Thoracic aorta (tissue), 2 donors: Measurements from ENCODE around the gene SLC4A1AP. TPM values are rescaled to one million over a fixed set of nuclear protein-coding genes. Genes with fewer than 3 reads are reported as not detected.

Source experiments
- ATAC-seq: fragments of 150-250 bp; one replicate; pipeline ENCODE4 v1.8.0; 2017; ENCODE audit warnings: low read depth; ENCODE audit not compliant: insufficient number of reproducible peaks, low FRiP score
- DNase-seq: peaks from one replicate; pipeline ENCODE4 v3.0.0-alpha.2; 2020; ENCODE audit warnings: low spot score
- H3K27ac ChIP-seq, 2 donors: fragments of 200-600 bp; sonication (generic); 1 replicate in 1 of 2; 2 replicates in 1 of 2; pipeline ENCODE4 v1.5.1; 2016; ENCODE audit warnings: mild to moderate bottlenecking in 2 of 2, moderate library complexity in 2 of 2
- H3K27me3 ChIP-seq: fragments of 200-600 bp; sonication (generic); replicated peaks from 2 replicates; pipeline ENCODE4 v1.6.0; 2016; ENCODE audit warnings: mild to moderate bottlenecking; ENCODE audit not compliant: insufficient read depth
- H3K36me3 ChIP-seq: fragments of 200-600 bp; sonication (generic); one replicate; pipeline ENCODE4 v1.5.1; 2016
- H3K4me1 ChIP-seq, 2 donors: fragments of 200-600 bp; sonication (generic); 1 replicate in 1 of 2; 2 replicates in 1 of 2; pipeline versions ENCODE4 v1.5.1 to v1.6.0; 2016; ENCODE audit warnings: low read depth in 2 of 2, mild to moderate bottlenecking in 1 of 2; ENCODE audit not compliant: control insufficient read depth in 1 of 2
- H3K4me3 ChIP-seq: fragments of 200-600 bp; sonication (generic); 2 replicates; pipeline ENCODE4 v1.5.1; 2016; ENCODE audit warnings: mild to moderate bottlenecking
- H3K9me3 ChIP-seq: fragments of 200-600 bp; sonication (generic); 2 replicates; pipeline ENCODE4 v1.5.1; 2016
- total RNA-seq, 2 donors: library from RNA; depleted of rRNA; stranded (reverse); fragments of >200 nt; gene quantifications; one replicate each; pipeline versions ENCODE4 v1.1.0 to v1.2.3, GENCODE V29; 2016
- TF ChIP-seq, protein P1 (sequence below): fragments of 200-600 bp; sonication (generic); IDR thresholded peaks from one replicate; pipeline ENCODE4 v1.5.1; 2019; ENCODE audit warnings: antibody characterized with exemption

Gene SLC4A1AP
- total RNA-seq, 2 donors from 2014 or later: 19.8 to 23.7 TPM

DNA sequence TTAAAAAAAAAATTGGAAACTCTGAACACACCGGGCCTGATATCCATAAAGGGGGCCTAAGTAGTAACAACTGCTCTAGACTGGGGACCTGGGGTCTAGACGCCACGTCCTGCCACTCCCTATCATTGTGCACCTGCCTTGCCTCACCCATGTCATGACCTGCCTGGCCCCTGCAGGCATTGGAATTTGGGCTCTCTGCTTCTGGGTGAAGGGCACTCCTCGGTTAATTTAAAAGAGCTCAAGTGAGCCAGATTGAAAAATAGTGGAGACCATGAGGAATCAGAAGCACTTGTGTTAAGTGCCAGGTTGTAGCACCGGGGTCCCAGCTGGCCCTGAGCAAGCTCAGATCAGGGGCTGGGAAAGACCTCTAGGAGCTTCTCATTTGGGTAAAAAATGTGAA lies 48.1 kb downstream of the SLC4A1AP start:
- no peak overlapping the region for H3K4me3 ChIP-seq
- peaks cover 43 to 79% of the 10 kb centered on the region in 2 donors for H3K4me1 ChIP-seq
- no peaks in the 10 kb centered on the region for H3K9me3 ChIP-seq
- H3K27me3 ChIP-seq: no peaks in the 10 kb centered on the region
- H3K36me3 ChIP-seq: no peaks in the 10 kb centered on the region
- peak overlapping the region; percentile 99 to 100 for H3K27ac ChIP-seq
- TF ChIP-seq, protein P1, sequence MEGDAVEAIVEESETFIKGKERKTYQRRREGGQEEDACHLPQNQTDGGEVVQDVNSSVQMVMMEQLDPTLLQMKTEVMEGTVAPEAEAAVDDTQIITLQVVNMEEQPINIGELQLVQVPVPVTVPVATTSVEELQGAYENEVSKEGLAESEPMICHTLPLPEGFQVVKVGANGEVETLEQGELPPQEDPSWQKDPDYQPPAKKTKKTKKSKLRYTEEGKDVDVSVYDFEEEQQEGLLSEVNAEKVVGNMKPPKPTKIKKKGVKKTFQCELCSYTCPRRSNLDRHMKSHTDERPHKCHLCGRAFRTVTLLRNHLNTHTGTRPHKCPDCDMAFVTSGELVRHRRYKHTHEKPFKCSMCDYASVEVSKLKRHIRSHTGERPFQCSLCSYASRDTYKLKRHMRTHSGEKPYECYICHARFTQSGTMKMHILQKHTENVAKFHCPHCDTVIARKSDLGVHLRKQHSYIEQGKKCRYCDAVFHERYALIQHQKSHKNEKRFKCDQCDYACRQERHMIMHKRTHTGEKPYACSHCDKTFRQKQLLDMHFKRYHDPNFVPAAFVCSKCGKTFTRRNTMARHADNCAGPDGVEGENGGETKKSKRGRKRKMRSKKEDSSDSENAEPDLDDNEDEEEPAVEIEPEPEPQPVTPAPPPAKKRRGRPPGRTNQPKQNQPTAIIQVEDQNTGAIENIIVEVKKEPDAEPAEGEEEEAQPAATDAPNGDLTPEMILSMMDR: no peak
- ATAC-seq: no peak
- no peak for DNase-seq

DNA sequence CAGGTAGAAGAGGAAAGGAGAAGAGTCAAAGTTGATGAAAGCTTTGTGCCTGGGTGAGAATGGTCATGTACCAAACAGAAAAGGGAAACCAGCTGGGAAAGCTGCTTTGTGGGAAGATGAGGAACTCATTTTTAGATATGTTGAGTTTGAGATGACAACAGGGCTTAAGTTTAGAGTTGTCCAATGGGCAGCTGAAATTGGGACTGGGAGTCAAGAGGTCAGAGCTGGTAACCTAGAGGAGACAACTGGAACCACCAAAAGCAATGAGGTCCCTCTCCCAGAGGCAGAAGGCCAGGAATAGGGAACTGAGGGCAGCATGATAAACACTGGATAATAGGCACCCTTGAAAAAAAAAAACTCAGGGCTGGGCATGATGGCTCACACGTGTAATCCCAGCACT lies 48.8 kb downstream of the SLC4A1AP start:
- H3K9me3 ChIP-seq: no peaks in the 10 kb centered on the region
- no peak overlapping the region for H3K4me3 ChIP-seq
- no peak for ATAC-seq
- peaks cover 43 to 79% of the 10 kb centered on the region in 2 donors for H3K4me1 ChIP-seq
- TF ChIP-seq, protein P1: no peak
- DNase-seq: no peak
- peak overlapping the region; percentile 99 to 100 for H3K27ac ChIP-seq
- no peaks in the 10 kb centered on the region for H3K27me3 ChIP-seq
- no peaks in the 10 kb centered on the region for H3K36me3 ChIP-seq

DNA sequence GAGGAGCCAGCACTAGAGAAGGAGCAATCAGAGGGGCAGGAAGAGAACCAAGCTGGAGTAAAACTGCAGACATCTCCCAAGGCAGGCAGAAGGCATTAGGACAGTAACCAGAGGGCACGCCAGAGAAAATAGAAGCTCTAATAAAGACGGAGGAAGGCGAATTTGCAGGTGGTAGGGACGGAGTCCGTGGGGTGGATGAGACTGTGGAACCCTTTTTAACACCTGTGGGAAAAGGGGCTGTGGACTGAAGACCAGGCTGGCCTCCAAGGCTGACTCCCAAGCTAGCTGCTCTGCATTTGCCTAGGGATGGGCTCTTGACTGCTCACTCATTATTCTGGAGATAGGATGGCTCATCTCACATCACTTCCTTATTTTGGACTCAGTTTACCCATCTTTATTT lies 49.5 kb downstream of the SLC4A1AP start:
- DNase-seq: no peak
- no peak overlapping the region for H3K4me3 ChIP-seq
- H3K27ac ChIP-seq: peak overlapping the region; percentile 50 to 99
- no peaks in the 10 kb centered on the region for H3K27me3 ChIP-seq
- ATAC-seq: no peak
- H3K4me1 ChIP-seq: peaks cover 40 to 79% of the 10 kb centered on the region in 2 donors
- H3K36me3 ChIP-seq: no peaks in the 10 kb centered on the region
- TF ChIP-seq, protein P1: no peak
- no peaks in the 10 kb centered on the region for H3K9me3 ChIP-seq

DNA sequence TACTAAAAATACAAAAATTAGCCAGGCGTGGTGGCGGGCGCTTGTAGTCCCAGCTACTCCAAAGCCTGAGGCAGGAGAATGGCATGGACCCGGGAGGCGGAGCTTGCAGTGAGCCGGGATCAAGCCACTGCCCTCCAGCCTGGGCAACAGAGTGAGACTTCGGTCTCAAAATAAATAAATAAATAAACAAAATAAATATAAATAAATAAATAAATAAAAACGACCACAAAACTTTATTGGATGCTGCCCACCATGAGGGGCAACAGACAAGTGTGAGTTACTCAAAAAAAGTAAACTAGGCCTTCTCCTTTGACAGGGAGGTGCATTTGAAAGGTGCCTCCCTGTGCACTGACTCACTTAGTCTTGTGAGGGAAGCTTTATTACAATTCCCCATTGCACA lies 50.4 kb downstream of the SLC4A1AP start:
- ATAC-seq (no peak), DNase-seq (no peak)
- H3K36me3 ChIP-seq: no peaks in the 10 kb centered on the region
- H3K27me3 ChIP-seq: no peaks in the 10 kb centered on the region
- peak overlapping the region; percentile 95 to 99 for H3K27ac ChIP-seq
- H3K4me1 ChIP-seq: peaks cover 33 to 72% of the 10 kb centered on the region in 2 donors
- no peak overlapping the region for H3K4me3 ChIP-seq
- TF ChIP-seq, protein P1: no peak
- no peaks in the 10 kb centered on the region for H3K9me3 ChIP-seq

DNA sequence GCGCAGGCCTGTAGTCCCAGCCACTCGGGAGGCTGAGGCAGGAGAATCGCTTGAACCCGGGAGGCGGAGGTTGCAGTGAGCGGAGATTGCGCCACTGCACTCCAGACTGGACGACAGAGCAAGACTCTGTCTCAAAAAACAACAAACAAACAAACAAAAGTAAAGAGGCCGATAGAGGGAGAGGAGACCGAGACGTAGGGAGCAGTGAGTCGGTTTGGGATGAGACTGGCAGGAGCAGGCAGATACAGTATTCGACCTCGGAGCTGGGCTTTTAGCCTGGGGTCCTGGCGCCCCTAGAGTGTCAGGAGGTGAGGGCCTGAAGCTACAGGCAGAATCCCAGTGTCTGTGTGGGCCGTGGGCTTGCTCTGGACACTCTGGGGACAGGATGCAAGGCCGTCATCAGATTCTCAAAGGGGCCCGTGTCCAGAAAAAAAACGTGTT lies 51.2 kb downstream of the SLC4A1AP start:
- no peaks in the 10 kb centered on the region for H3K36me3 ChIP-seq
- H3K9me3 ChIP-seq: no peaks in the 10 kb centered on the region
- peak overlapping the region; percentile 95 to 99 for H3K27ac ChIP-seq
- ATAC-seq: no peak
- peak overlapping the region; percentile 67 for H3K4me3 ChIP-seq
- TF ChIP-seq, protein P1: no peak
- H3K27me3 ChIP-seq: no peaks in the 10 kb centered on the region
- no peak for DNase-seq
- H3K4me1 ChIP-seq: peaks cover 29 to 72% of the 10 kb centered on the region in 2 donors
